ENCODE results near the gene DMGDH. TPM values are rescaled to one million over a fixed set of nuclear protein-coding genes. Genes with fewer than 3 reads are reported as not detected.

Gene DMGDH
- total RNA-seq, 1 donor, result 1.3 TPM

GRCh38 chr5:79074641-79075040 lies 5.2 kb upstream of the DMGDH start:
- no peak for DNase-seq (ENCODE audit: low read depth in 2 of 3, low spot score in 2 of 3)

- peak in 1 of 3 donors; percentile 22 for DNase-seq (ENCODE audit: low read depth in 2 of 3, low spot score in 2 of 3)
These were observed 835 bp upstream of the DMGDH start for GRCh38 chr5:79070350-79070667.

GRCh38 chr5:79062436-79062835 lies 7.0 kb downstream of the DMGDH start:
- no peak for DNase-seq (ENCODE audit: low read depth in 2 of 3, low spot score in 2 of 3)

- no peak for DNase-seq (ENCODE audit: low read depth in 2 of 3, low spot score in 2 of 3)
These were observed 9.8 kb downstream of the DMGDH start for GRCh38 chr5:79059674-79060073.

- DNase-seq (ENCODE audit: low read depth in 2 of 3, low spot score in 2 of 3), result no peak
These were observed 12.6 kb downstream of the DMGDH start for GRCh38 chr5:79056847-79057246.

- DNase-seq (ENCODE audit: low read depth in 2 of 3, low spot score in 2 of 3), result no peak
These were observed 14.5 kb downstream of the DMGDH start for GRCh38 chr5:79055017-79055416.

- no peak for DNase-seq (ENCODE audit: low read depth in 2 of 3, low spot score in 2 of 3)
These were observed 16.2 kb downstream of the DMGDH start for GRCh38 chr5:79053321-79053720.

GRCh38 chr5:79050498-79050897 lies 19.0 kb downstream of the DMGDH start:
- no peak for DNase-seq (ENCODE audit: low read depth in 2 of 3, low spot score in 2 of 3)

GRCh38 chr5:79048437-79048836 lies 21.0 kb downstream of the DMGDH start:
- no peak for DNase-seq (ENCODE audit: low read depth in 2 of 3, low spot score in 2 of 3)

GRCh38 chr5:79047199-79047598 lies 22.3 kb downstream of the DMGDH start:
- DNase-seq (ENCODE audit: low read depth in 2 of 3, low spot score in 2 of 3), result no peak

GRCh38 chr5:79042188-79042587 lies 27.3 kb downstream of the DMGDH start:
- no peak for DNase-seq (ENCODE audit: low read depth in 2 of 3, low spot score in 2 of 3)

GRCh38 chr5:79036769-79037168 lies 32.7 kb downstream of the DMGDH start:
- no peak for DNase-seq (ENCODE audit: low read depth in 2 of 3, low spot score in 2 of 3)

- DNase-seq (ENCODE audit: low read depth in 2 of 3, low spot score in 2 of 3), result no peak
These were observed 34.2 kb downstream of the DMGDH start for GRCh38 chr5:79035237-79035636.

GRCh38 chr5:79032782-79033181 lies 36.7 kb downstream of the DMGDH start:
- DNase-seq (ENCODE audit: low read depth in 2 of 3, low spot score in 2 of 3), result no peak

GRCh38 chr5:79032031-79032695 lies 37.3 kb downstream of the DMGDH start:
- DNase-seq (ENCODE audit: low read depth in 2 of 3, low spot score in 2 of 3), result no peak

GRCh38 chr5:79031485-79031867 lies 38.0 kb downstream of the DMGDH start:
- DNase-seq (ENCODE audit: low read depth in 2 of 3, low spot score in 2 of 3), result no peak

GRCh38 chr5:79030663-79031484 lies 38.6 kb downstream of the DMGDH start:
- DNase-seq (ENCODE audit: low read depth in 2 of 3, low spot score in 2 of 3), result no peak

GRCh38 chr5:79025054-79025472 lies 44.4 kb downstream of the DMGDH start:
- DNase-seq (ENCODE audit: low read depth in 2 of 3, low spot score in 2 of 3), result peak; percentile 11 to 66 (median 48)

GRCh38 chr5:79023947-79024346 lies 45.5 kb downstream of the DMGDH start:
- no peak for DNase-seq (ENCODE audit: low read depth in 2 of 3, low spot score in 2 of 3)

- no peak for DNase-seq (ENCODE audit: low read depth in 2 of 3, low spot score in 2 of 3)
These were observed 46.1 kb downstream of the DMGDH start for GRCh38 chr5:79023348-79023747.

- DNase-seq (ENCODE audit: low read depth in 2 of 3, low spot score in 2 of 3), result no peak
These were observed 46.7 kb downstream of the DMGDH start for GRCh38 chr5:79022771-79023170.

GRCh38 chr5:79021753-79022152 lies 47.7 kb downstream of the DMGDH start:
- DNase-seq (ENCODE audit: low read depth in 2 of 3, low spot score in 2 of 3), result no peak

Data from hematopoietic multipotent progenitor cell (in vitro differentiated cells).